HG03045 (cell line): Measurements from ENCODE around the gene CRYBB3.
"Not testable (repeated sequence)": the region's sequence is repeated elsewhere in the genome, so short reads cannot be mapped to it uniquely, and the experiment has no call there.

Source experiments
- ATAC-seq: cut with Tn5 transposase; IDR thresholded peaks from one replicate; pipeline ENCODE4 v1.9.1; 2021; ENCODE audit warnings: mild to moderate bottlenecking, moderate library complexity; ENCODE audit not compliant: unreplicated experiment

CRYBB3 gene

GRCh38 chr22:25238058-25238457 is 38.4 kb downstream of the CRYBB3 start:
- not testable (repeated sequence) for ATAC-seq

DNA sequence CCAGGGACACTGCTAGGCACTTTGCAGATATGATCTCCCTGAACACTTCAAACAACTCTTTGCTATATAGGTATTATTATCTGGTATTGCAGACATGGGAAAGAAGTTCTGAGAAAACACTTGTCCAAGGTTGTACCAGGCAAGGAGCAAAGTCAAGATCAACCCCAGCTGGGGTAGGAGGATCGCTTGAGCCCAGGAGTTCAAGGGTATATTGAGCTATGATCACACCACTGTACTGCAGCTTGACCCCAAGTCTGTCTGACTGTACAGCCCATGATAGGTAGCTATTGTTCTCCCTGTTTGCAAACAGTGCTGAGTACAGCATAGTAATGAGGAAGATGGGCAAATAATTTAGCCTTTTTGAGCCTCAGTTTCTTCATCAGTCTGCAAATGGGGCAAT is 55.5 kb downstream of the CRYBB3 start:
- not testable (repeated sequence) for ATAC-seq
